GM12864 (cell line): ENCODE measurements around the gene SLC35F3.

Source experiments
- DNase-seq: peaks from one replicate; pipeline ENCODE4 v3.0.0-alpha.2; 2011; ENCODE audit warnings: low read depth
- H3K4me3 ChIP-seq: 2 replicates; pipeline ENCODE4 v1.5.1; 2011; ENCODE audit warnings: mild to moderate bottlenecking, low read depth, low read length, control low read depth
- CTCF ChIP-seq: IDR thresholded peaks from 2 replicates; pipeline ENCODE4 v1.5.1; 2011; ENCODE audit warnings: low read depth, mild to moderate bottlenecking, moderate library complexity, low read length, control low read depth, inconsistent platforms; ENCODE audit errors: missing control alignments

SLC35F3 gene

GRCh38 chr1:234320069-234320468 lies 415.6 kb downstream of the SLC35F3 start:
- DNase-seq = no peak
- TF ChIP-seq CTCF = no peak
- no peak overlapping the region for H3K4me3 ChIP-seq

GRCh38 chr1:234320549-234320948 lies 416.1 kb downstream of the SLC35F3 start:
- no peak for TF ChIP-seq CTCF
- no peak for DNase-seq

GRCh38 chr1:234321231-234321630 lies 416.8 kb downstream of the SLC35F3 start:
- H3K4me3 ChIP-seq = no peak overlapping the region
- no peak for TF ChIP-seq CTCF
- DNase-seq = no peak

More at GRCh38 chr1:234320549-234320948, 416.1 kb downstream of the SLC35F3 start:
- H3K4me3 ChIP-seq = no peak overlapping the region

GRCh38 chr1:234322097-234322496 lies 417.6 kb downstream of the SLC35F3 start:
- DNase-seq = no peak
- H3K4me3 ChIP-seq = no peak overlapping the region
- no peak for TF ChIP-seq CTCF

GRCh38 chr1:234322979-234323378 lies 418.5 kb downstream of the SLC35F3 start:
- H3K4me3 ChIP-seq = no peak overlapping the region
- no peak for DNase-seq
- peak; percentile 78 for TF ChIP-seq CTCF

GRCh38 chr1:234324821-234325220 lies 420.3 kb downstream of the SLC35F3 start:
- DNase-seq = no peak
- no peak for TF ChIP-seq CTCF
- no peak overlapping the region for H3K4me3 ChIP-seq

- TF ChIP-seq CTCF = no peak
- H3K4me3 ChIP-seq = peak overlapping the region; percentile 50
Observed at GRCh38 chr1:234325878-234326496, 421.5 kb downstream of the SLC35F3 start.

More at GRCh38 chr1:234325878-234326496, 421.5 kb downstream of the SLC35F3 start:
- no peak for DNase-seq
